Measurements from ENCODE around the gene NADK2. TPM values are rescaled to one million over a fixed set of nuclear protein-coding genes. Genes with fewer than 3 reads are reported as not detected.

NADK2 gene
- total and polyA plus RNA-seq, 2 donors (not counting 1 experiment from before 2014, with no cell fraction given): 11.6 to 26.9 TPM

- no peak overlapping the region for H3K27ac ChIP-seq (ENCODE audit: insufficient read depth, low read length)
- no peak for DNase-seq (ENCODE audit: low read depth in 2 of 2)
- no peak overlapping the region for H3K4me2 ChIP-seq (ENCODE audit: extremely low read depth, insufficient read depth, low read length)
- H3K9ac ChIP-seq (ENCODE audit: insufficient read depth, low read length): no peak overlapping the region
- TF ChIP-seq, protein P1, sequence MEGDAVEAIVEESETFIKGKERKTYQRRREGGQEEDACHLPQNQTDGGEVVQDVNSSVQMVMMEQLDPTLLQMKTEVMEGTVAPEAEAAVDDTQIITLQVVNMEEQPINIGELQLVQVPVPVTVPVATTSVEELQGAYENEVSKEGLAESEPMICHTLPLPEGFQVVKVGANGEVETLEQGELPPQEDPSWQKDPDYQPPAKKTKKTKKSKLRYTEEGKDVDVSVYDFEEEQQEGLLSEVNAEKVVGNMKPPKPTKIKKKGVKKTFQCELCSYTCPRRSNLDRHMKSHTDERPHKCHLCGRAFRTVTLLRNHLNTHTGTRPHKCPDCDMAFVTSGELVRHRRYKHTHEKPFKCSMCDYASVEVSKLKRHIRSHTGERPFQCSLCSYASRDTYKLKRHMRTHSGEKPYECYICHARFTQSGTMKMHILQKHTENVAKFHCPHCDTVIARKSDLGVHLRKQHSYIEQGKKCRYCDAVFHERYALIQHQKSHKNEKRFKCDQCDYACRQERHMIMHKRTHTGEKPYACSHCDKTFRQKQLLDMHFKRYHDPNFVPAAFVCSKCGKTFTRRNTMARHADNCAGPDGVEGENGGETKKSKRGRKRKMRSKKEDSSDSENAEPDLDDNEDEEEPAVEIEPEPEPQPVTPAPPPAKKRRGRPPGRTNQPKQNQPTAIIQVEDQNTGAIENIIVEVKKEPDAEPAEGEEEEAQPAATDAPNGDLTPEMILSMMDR (conservative IDR thresholded peaks at IDR 0.05 in 1 of 2, IDR thresholded peaks at IDR 0.05 in 1 of 2; ENCODE audit: low read depth in 1 of 2, low read length in 2 of 2): no peak
- TF ChIP-seq EZH2 (IDR thresholded peaks at IDR 0.05; ENCODE audit: low read length, missing control alignments): no peak
- no peaks in the 10 kb centered on the region for H3K4me1 ChIP-seq (ENCODE audit: control insufficient read depth, extremely low read depth, insufficient read depth, low read length)
- no peaks in the 10 kb centered on the region for H3K9me3 ChIP-seq (ENCODE audit: control insufficient read depth, insufficient read depth, low read depth, low read length)
- no peak overlapping the region for H3K4me3 ChIP-seq (replicated peaks in 1 of 4; ENCODE audit: control extremely low read depth in 1 of 4, insufficient read depth in 1 of 4, low read depth in 3 of 4, low read length in 4 of 4)
- no peaks in the 10 kb centered on the region for H4K20me1 ChIP-seq (ENCODE audit: control insufficient read depth, extremely low read depth, insufficient read depth, low read length)
- H3K36me3 ChIP-seq (ENCODE audit: control insufficient read depth, insufficient read depth, low read length): no peaks in the 10 kb centered on the region
- no peaks in the 10 kb centered on the region for H3K27me3 ChIP-seq (ENCODE audit: control insufficient read depth, insufficient read depth, low read length)
- no peaks in the 10 kb centered on the region for H3K79me2 ChIP-seq (ENCODE audit: control insufficient read depth, insufficient read depth, low read length)
- no peak overlapping the region for H2AFZ ChIP-seq (ENCODE audit: low read length)
These were observed 26.2 kb upstream of the NADK2 start for GRCh38 chr5:36267905-36268304.

DNA sequence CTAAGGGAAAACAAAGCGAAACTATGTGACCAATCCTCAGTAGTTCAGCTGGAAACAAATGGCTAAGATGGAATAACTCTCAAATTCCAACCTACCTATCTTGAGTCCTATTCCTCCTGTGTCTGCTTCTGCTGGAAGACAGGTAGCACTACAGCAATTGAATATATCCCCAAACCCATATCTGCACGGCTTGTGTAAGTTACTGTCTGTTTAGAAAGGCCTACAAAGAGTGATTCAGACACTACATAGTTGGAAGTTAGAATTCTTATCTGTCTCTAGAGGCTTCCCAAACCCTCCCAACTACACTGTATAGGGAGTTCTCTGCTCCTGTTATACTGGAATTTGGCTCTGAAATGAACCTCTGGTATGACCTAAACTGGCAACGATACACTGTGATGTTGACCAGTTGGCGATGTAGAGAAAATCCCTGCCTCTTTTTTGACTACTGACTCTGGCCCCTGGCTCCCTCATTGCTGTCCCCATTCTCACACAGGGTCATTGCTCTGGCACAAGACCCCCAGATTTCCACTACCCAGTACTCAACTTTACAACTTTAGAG, 22.6 kb upstream of the NADK2 start:
- TF ChIP-seq, protein P1 (conservative IDR thresholded peaks at IDR 0.05 in 1 of 2, IDR thresholded peaks at IDR 0.05 in 1 of 2; ENCODE audit: low read depth in 1 of 2, low read length in 2 of 2): no peak
- no peak for TF ChIP-seq EZH2 (IDR thresholded peaks at IDR 0.05; ENCODE audit: low read length, missing control alignments)
- Histone ChIP-seq H3K9me3 (ENCODE audit: control insufficient read depth, insufficient read depth, low read depth, low read length) (no peaks in the 10 kb centered on the region), H3K79me2 (ENCODE audit: control insufficient read depth, insufficient read depth, low read length) (no peaks in the 10 kb centered on the region), H3K9ac (ENCODE audit: insufficient read depth, low read length) (no peak overlapping the region), H3K27me3 (ENCODE audit: control insufficient read depth, insufficient read depth, low read length) (no peaks in the 10 kb centered on the region), H2AFZ (ENCODE audit: low read length) (peak overlapping the region; percentile 1), H3K4me3 (replicated peaks in 1 of 4; ENCODE audit: control extremely low read depth in 1 of 4, insufficient read depth in 1 of 4, low read depth in 3 of 4, low read length in 4 of 4) (no peak overlapping the region), H3K36me3 (ENCODE audit: control insufficient read depth, insufficient read depth, low read length) (no peaks in the 10 kb centered on the region), H3K27ac (ENCODE audit: insufficient read depth, low read length) (no peak overlapping the region), H3K4me2 (ENCODE audit: extremely low read depth, insufficient read depth, low read length) (no peak overlapping the region), H3K4me1 (ENCODE audit: control insufficient read depth, extremely low read depth, insufficient read depth, low read length) (no peaks in the 10 kb centered on the region), H4K20me1 (ENCODE audit: control insufficient read depth, extremely low read depth, insufficient read depth, low read length) (no peaks in the 10 kb centered on the region)
- DNase-seq (ENCODE audit: low read depth in 2 of 2): no peak

GRCh38 chr5:36261186-36261585, 19.5 kb upstream of the NADK2 start:
- Histone ChIP-seq H3K4me3 (replicated peaks in 1 of 4; ENCODE audit: control extremely low read depth in 1 of 4, insufficient read depth in 1 of 4, low read depth in 3 of 4, low read length in 4 of 4) (no peak overlapping the region), H3K9ac (ENCODE audit: insufficient read depth, low read length) (no peak overlapping the region), H3K4me2 (ENCODE audit: extremely low read depth, insufficient read depth, low read length) (no peak overlapping the region), H3K36me3 (ENCODE audit: control insufficient read depth, insufficient read depth, low read length) (no peaks in the 10 kb centered on the region), H3K9me3 (ENCODE audit: control insufficient read depth, insufficient read depth, low read depth, low read length) (no peaks in the 10 kb centered on the region), H3K4me1 (ENCODE audit: control insufficient read depth, extremely low read depth, insufficient read depth, low read length) (no peaks in the 10 kb centered on the region), H3K79me2 (ENCODE audit: control insufficient read depth, insufficient read depth, low read length) (no peaks in the 10 kb centered on the region), H4K20me1 (ENCODE audit: control insufficient read depth, extremely low read depth, insufficient read depth, low read length) (no peaks in the 10 kb centered on the region), H3K27me3 (ENCODE audit: control insufficient read depth, insufficient read depth, low read length) (no peaks in the 10 kb centered on the region), H3K27ac (ENCODE audit: insufficient read depth, low read length) (no peak overlapping the region), H2AFZ (ENCODE audit: low read length) (no peak overlapping the region)
- no peak for TF ChIP-seq EZH2 (IDR thresholded peaks at IDR 0.05; ENCODE audit: low read length, missing control alignments)
- TF ChIP-seq, protein P1 (conservative IDR thresholded peaks at IDR 0.05 in 1 of 2, IDR thresholded peaks at IDR 0.05 in 1 of 2; ENCODE audit: low read depth in 1 of 2, low read length in 2 of 2): no peak
- DNase-seq (ENCODE audit: low read depth in 2 of 2): no peak
